Nephron (organoid): ENCODE measurements around the gene MLXIPL.

ENCODE experiments used
- H3K27ac Mint-ChIP-seq, 3 experiments: 2 replicates each; pipeline ENCODE4 v1.8.0; 2020; ENCODE audit warnings: mixed read lengths in 3 of 3, mild to moderate bottlenecking in 2 of 3, moderate library complexity in 1 of 3
- H3K27me3 Mint-ChIP-seq: 2 replicates; pipeline ENCODE4 v1.8.0; 2021; ENCODE audit warnings: low read depth, mild to moderate bottlenecking, moderate library complexity, mixed read lengths
- H3K36me3 Mint-ChIP-seq: 2 replicates; pipeline ENCODE4 v1.8.0; 2020; ENCODE audit warnings: low read depth, mixed read lengths
- H3K4me1 Mint-ChIP-seq: 2 replicates; pipeline ENCODE4 v1.8.0; 2020; ENCODE audit warnings: mixed read lengths
- H3K4me3 Mint-ChIP-seq, 3 experiments: 2 replicates each; pipeline ENCODE4 v1.8.0; 2020; ENCODE audit warnings: mild to moderate bottlenecking in 3 of 3, mixed read lengths in 3 of 3, moderate library complexity in 2 of 3
- H3K9me3 Mint-ChIP-seq: 2 replicates; pipeline ENCODE4 v1.8.0; 2020; ENCODE audit warnings: mixed read lengths
- CTCF ChIP-seq, 3 experiments: fragments of 200-600 bp; sonication (generic); IDR thresholded peaks; one replicate each; pipeline ENCODE4 v1.5.0; 2021; ENCODE audit warnings: antibody characterized with exemption in 3 of 3; ENCODE audit not compliant: unreplicated experiment in 3 of 3

Gene MLXIPL

GRCh38 chr7:73599916-73600315 lies 24.4 kb downstream of the MLXIPL start:
- H3K4me1 Mint-ChIP-seq = peaks cover 4% of the 10 kb centered on the region
- H3K27ac Mint-ChIP-seq = no peak overlapping the region
- no peaks in the 10 kb centered on the region for H3K9me3 Mint-ChIP-seq
- TF ChIP-seq CTCF (IDR thresholded peaks at IDR 0.05; ENCODE audit: unreplicated experiment in 3 of 3) = no peak
- no peak overlapping the region for H3K4me3 Mint-ChIP-seq
- H3K27me3 Mint-ChIP-seq = peaks cover 29% of the 10 kb centered on the region
- no peaks in the 10 kb centered on the region for H3K36me3 Mint-ChIP-seq

DNA sequence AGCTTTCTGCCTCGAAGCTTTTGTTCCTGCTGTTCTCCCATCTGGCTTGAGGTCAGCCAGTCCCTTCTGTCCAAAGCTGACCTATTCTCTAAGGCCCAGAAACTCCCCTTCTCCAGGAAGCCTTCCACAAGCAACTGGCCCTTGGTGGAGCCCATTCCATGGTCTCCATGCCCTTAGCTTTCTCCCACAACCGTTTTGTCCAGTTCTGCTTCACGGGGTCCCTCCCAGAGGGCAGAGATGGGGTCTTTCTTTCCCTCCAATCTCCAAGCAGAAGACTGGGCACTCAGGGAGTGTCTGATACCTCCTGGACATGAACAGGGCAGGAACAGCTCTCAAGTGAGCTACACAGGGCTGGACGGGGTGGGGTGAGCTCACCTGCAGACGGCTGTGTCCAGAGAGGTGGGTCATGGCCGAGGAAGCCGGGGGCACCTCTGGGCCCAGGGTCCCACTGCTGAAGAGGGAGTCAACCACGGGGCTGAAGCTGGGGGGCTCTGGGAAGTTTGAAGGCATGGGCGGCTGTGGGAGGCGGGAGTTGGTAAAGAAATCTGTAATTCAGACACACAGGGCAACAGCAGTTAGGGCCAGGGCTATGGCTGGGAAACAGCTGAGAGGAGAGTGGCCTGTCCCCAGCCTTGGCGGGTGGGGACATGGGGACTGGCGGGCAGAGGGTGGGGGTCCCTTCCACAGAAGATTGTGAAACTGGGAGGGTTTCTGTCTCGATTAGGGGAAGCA lies 25.0 kb downstream of the MLXIPL start:
- peaks cover 29% of the 10 kb centered on the region for H3K27me3 Mint-ChIP-seq

GRCh38 chr7:73597978-73598782 lies 26.1 kb downstream of the MLXIPL start:
- no peaks in the 10 kb centered on the region for H3K9me3 Mint-ChIP-seq
- H3K4me3 Mint-ChIP-seq = no peak overlapping the region
- H3K4me1 Mint-ChIP-seq = peaks cover 4% of the 10 kb centered on the region
- no peak overlapping the region for H3K27ac Mint-ChIP-seq
- H3K36me3 Mint-ChIP-seq = no peaks in the 10 kb centered on the region
- peaks cover 29% of the 10 kb centered on the region for H3K27me3 Mint-ChIP-seq
- no peak for TF ChIP-seq CTCF (IDR thresholded peaks at IDR 0.05; ENCODE audit: unreplicated experiment in 3 of 3)

More for the DNA sequence above, 25.0 kb downstream of the MLXIPL start:
- Mint-ChIP-seq H3K27ac (no peak overlapping the region), H3K4me1 (peaks cover 4% of the 10 kb centered on the region), H3K36me3 (no peaks in the 10 kb centered on the region), H3K9me3 (no peaks in the 10 kb centered on the region), H3K4me3 (no peak overlapping the region)
- TF ChIP-seq CTCF (IDR thresholded peaks at IDR 0.05; ENCODE audit: unreplicated experiment in 3 of 3) = no peak

DNA sequence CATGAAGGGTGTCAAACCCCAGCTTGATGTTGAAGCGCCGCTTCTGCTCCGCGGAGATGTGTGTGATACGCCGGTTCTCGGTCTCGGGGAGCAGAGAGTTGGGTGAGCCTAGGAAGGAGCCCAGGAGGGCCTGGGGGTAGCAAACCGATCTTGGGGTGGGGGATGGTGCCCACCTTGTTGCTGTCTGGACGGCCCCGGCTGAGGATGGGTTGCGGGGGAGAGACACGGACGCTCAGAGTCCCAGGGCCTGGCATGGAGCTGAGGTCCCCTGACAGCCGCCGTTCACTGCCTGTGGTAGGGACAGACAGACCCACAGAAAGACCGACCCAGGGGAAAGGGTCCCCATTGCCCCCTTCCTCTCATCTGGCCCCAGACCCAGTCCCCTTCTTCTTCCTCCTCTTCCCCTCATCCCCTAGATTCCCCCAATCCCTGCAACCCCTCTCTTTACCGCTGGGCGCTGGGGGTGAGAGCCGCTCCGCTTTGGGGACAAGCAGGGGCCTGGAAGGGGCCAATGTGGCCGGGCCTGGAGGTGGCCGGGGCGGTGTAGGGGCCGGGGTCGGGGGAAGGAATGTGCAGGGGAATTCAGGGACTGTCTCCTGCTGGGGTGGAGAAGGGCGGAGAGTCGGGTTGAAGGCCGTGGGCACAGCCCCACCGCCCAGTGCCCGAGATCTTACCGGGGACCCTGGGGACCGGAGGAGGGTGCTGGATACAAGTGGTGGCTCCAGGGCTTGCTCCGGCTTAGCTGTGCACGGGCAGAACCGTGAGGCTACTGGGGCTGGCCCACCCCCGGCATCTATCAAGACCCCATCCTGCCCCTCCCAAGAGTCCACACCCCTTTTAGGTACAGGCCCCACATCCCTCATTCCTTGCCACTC lies 27.9 kb downstream of the MLXIPL start:
- H3K36me3 Mint-ChIP-seq = no peaks in the 10 kb centered on the region
- TF ChIP-seq CTCF (IDR thresholded peaks at IDR 0.05; ENCODE audit: unreplicated experiment in 3 of 3) = no peak
- peaks cover 4% of the 10 kb centered on the region for H3K4me1 Mint-ChIP-seq
- H3K4me3 Mint-ChIP-seq = no peak overlapping the region
- H3K9me3 Mint-ChIP-seq = no peaks in the 10 kb centered on the region
- no peak overlapping the region for H3K27ac Mint-ChIP-seq
- H3K27me3 Mint-ChIP-seq = peaks cover 21% of the 10 kb centered on the region

- Mint-ChIP-seq H3K4me1 (peaks cover 4% of the 10 kb centered on the region), H3K27ac (no peak overlapping the region), H3K9me3 (no peaks in the 10 kb centered on the region), H3K36me3 (no peaks in the 10 kb centered on the region), H3K4me3 (no peak overlapping the region), H3K27me3 (peaks cover 21% of the 10 kb centered on the region)
- no peak for TF ChIP-seq CTCF (IDR thresholded peaks at IDR 0.05; ENCODE audit: unreplicated experiment in 3 of 3)
Measured at GRCh38 chr7:73595358-73595757, 29.0 kb downstream of the MLXIPL start.
